Measurements from ENCODE around the gene BABAM2. TPM values are rescaled to one million over a fixed set of nuclear protein-coding genes. Genes with fewer than 3 reads are reported as not detected.

BABAM2 gene
- total and polyA plus RNA-seq, 4 donors: 9.9 to 17.0 (median 13.9) TPM

DNA sequence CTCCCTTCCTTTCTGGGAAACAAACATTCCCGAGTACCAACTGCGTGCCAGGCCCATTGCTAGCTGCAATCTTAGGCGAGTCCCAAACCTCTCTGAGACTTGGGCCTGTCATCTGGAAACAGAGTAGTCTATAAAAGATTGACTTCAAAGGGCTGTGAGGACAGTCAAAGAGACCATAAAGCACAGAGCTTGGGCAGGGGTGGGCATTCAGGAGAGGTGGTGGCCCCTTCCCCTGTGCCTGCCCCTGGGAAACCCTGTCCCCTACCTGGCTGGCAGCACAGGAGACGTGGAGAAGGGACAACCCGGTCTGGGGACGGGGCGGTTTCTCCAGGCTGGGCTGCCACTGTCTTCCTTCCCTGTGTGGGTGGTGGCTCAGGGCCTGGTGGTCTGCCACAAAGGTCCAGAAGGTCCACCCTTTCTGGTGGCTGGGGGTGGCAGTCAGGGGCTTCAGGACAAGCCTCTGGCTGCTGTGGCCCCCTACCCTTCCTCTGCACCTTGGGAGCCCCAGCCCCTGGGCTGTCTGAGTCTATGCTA, 468.2 kb downstream of the BABAM2 start:
- H3K4me1 ChIP-seq (ENCODE audit: control insufficient read depth in 4 of 4, insufficient read depth in 4 of 4, low read length in 3 of 4): peaks cover 13 to 18% (median 16%) of the 10 kb centered on the region in 4 donors
- TF ChIP-seq SP1 (IDR thresholded peaks at IDR 0.05): no peak
- H3K9ac ChIP-seq (ENCODE audit: low read depth in 1 of 2, low read length in 2 of 2): no peak overlapping the region
- no peaks in the 10 kb centered on the region for H3K9me3 ChIP-seq (ENCODE audit: control insufficient read depth in 4 of 4, low read length in 3 of 4)
- H3K4me3 ChIP-seq (ENCODE audit: low read depth in 1 of 3, low read length in 3 of 3): no peak overlapping the region
- 87% methylated on average over 7 of the region's 7 CpGs for WGBS
- DNase-seq (ENCODE audit: low spot score): no peak
- H3K27ac ChIP-seq (ENCODE audit: low read depth in 1 of 2, low read length in 2 of 2): no peak overlapping the region
- H3K36me3 ChIP-seq (ENCODE audit: control insufficient read depth in 4 of 4, insufficient read depth in 3 of 4, low read depth in 1 of 4, low read length in 3 of 4): no peaks in the 10 kb centered on the region
- no peaks in the 10 kb centered on the region for H3K27me3 ChIP-seq (ENCODE audit: control insufficient read depth in 4 of 4, insufficient read depth in 4 of 4, low read length in 3 of 4)

DNA sequence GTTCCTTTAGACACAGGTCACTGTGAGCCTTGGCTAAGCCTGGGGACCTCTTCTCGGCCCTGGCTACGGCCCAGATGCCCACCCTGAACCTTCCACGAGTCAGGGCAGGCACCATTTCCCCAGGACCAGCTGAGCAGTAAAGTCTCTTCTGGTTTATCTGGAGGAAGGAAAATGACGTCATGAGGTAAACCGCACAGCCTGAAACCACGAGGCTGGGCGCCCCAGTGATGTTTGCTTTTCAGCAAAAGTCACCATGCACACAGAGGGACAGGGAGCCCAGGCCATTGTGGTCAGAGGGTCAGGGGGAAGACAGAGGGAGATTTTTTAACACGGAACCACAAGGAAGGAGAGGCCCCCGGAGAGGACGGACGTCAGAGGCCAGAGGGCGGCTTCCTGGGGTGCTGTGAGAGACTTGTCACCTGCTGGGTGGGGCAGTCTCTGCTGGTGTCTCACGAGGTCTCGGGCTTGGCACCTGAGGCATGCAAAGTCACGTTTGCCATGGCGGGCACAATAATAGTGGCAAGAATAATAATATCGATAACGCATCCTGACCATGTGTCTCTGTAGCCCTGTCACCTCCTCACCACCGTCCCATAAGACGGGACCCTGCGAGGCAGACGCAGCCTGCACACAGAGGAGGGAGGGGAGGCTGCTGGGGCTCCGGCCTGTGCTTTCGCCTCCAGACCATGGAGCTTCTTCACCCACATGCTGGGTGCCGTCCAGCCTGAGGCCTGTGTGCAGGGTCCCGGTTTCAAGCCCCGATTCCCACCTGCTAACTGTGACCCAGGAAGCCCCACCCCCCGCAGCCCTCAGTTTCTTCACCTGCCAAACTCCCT, 468.9 kb downstream of the BABAM2 start:
- Histone ChIP-seq H3K4me1 (ENCODE audit: control insufficient read depth in 4 of 4, insufficient read depth in 4 of 4, low read length in 3 of 4) (peaks cover 13 to 18% (median 16%) of the 10 kb centered on the region in 4 donors), H3K4me3 (ENCODE audit: low read depth in 1 of 3, low read length in 3 of 3) (no peak overlapping the region), H3K27ac (ENCODE audit: low read depth in 1 of 2, low read length in 2 of 2) (peak overlapping the region in 1 of 2 donors; percentile 27)

DNA sequence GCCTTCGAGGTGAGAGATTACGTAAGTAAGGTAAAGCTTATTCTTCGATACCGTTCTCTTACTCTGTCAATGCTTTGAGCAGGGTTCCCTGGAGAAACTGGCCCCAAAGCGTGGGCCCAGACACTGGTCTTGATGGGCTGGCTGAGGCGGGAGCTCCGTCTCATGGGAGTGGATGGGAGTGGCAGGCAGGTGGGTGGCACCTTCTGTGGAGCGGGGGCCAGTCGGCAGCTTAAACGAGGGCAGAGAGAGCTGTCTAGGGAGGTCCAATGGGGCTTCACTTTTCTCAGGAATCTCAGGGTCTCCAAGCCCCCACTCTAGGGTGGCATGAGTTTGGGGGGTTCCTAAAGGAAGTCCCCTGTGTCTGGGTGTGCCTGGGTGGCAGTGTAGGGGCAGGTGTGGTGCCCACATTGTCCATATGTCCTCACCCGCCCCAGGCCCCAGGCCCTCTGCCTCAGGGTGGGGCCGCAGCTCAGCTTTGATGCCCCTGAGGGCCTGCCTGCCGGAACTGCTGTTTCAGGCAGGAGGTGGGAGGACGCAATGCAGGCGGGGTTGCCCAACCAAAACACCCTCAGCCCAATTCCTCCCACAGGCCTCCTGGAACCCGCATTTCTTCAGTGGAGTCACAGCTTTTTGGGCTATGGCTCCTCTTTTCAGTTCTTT, 469.7 kb downstream of the BABAM2 start:
- 91% methylated on average over 16 of the region's 16 CpGs for WGBS
- H3K27me3 ChIP-seq (ENCODE audit: control insufficient read depth in 4 of 4, insufficient read depth in 4 of 4, low read length in 3 of 4): no peaks in the 10 kb centered on the region
- H3K4me1 ChIP-seq (ENCODE audit: control insufficient read depth in 4 of 4, insufficient read depth in 4 of 4, low read length in 3 of 4): peaks cover 13 to 17% (median 16%) of the 10 kb centered on the region in 4 donors
- no peak for TF ChIP-seq FOXA1 (IDR thresholded peaks at IDR 0.05)
- TF ChIP-seq RAD21 (IDR thresholded peaks at IDR 0.05): no peak
- no peak for TF ChIP-seq RXRA (IDR thresholded peaks at IDR 0.05)
- TF ChIP-seq, protein P1, sequence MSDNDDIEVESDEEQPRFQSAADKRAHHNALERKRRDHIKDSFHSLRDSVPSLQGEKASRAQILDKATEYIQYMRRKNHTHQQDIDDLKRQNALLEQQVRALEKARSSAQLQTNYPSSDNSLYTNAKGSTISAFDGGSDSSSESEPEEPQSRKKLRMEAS (IDR thresholded peaks at IDR 0.05): no peak
- no peak for TF ChIP-seq NR2F2 (IDR thresholded peaks at IDR 0.05)
- no peak for TF ChIP-seq HNF4A (conservative IDR thresholded peaks at IDR 0.05)
- TF ChIP-seq JUND (IDR thresholded peaks at IDR 0.05): no peak
- TF ChIP-seq ZBTB33 (IDR thresholded peaks at IDR 0.05): no peak
- no peak for TF ChIP-seq REST (IDR thresholded peaks at IDR 0.05)
- TF ChIP-seq HNF4G (IDR thresholded peaks at IDR 0.05): no peak
- no peak for TF ChIP-seq GABPA (IDR thresholded peaks at IDR 0.05 in 1 of 2, conservative IDR thresholded peaks at IDR 0.05 in 1 of 2)
- TF ChIP-seq, protein P2, sequence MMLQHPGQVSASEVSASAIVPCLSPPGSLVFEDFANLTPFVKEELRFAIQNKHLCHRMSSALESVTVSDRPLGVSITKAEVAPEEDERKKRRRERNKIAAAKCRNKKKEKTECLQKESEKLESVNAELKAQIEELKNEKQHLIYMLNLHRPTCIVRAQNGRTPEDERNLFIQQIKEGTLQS (IDR thresholded peaks at IDR 0.05): no peak
- TF ChIP-seq YY1 (IDR thresholded peaks at IDR 0.05): no peak
- TF ChIP-seq SP1 (IDR thresholded peaks at IDR 0.05): no peak
- no peak for TF ChIP-seq FOXA2 (IDR thresholded peaks at IDR 0.05)
- no peak for TF ChIP-seq TAF1 (conservative IDR thresholded peaks at IDR 0.05)
- H3K4me3 ChIP-seq (ENCODE audit: low read depth in 1 of 3, low read length in 3 of 3): no peak overlapping the region
- H3K9me3 ChIP-seq (ENCODE audit: control insufficient read depth in 4 of 4, low read length in 3 of 4): no peaks in the 10 kb centered on the region
- no peaks in the 10 kb centered on the region for H3K36me3 ChIP-seq (ENCODE audit: control insufficient read depth in 4 of 4, insufficient read depth in 3 of 4, low read depth in 1 of 4, low read length in 3 of 4)
- peak overlapping the region in 1 of 2 donors; percentile 27 for H3K27ac ChIP-seq (ENCODE audit: low read depth in 1 of 2, low read length in 2 of 2)
- DNase-seq (ENCODE audit: low spot score): no peak
- H3K9ac ChIP-seq (ENCODE audit: low read depth in 1 of 2, low read length in 2 of 2): no peak overlapping the region

More for the DNA sequence above, 468.9 kb downstream of the BABAM2 start:
- no peak for DNase-seq (ENCODE audit: low spot score)
- no peak overlapping the region for H3K9ac ChIP-seq (ENCODE audit: low read depth in 1 of 2, low read length in 2 of 2)
- 76% methylated on average over 28 of the region's 28 CpGs for WGBS
- TF ChIP-seq JUND (IDR thresholded peaks at IDR 0.05) (no peak), SP1 (IDR thresholded peaks at IDR 0.05) (peak; percentile 10), RXRA (IDR thresholded peaks at IDR 0.05) (no peak), HNF4G (IDR thresholded peaks at IDR 0.05) (no peak)
- TF ChIP-seq, protein P3, sequence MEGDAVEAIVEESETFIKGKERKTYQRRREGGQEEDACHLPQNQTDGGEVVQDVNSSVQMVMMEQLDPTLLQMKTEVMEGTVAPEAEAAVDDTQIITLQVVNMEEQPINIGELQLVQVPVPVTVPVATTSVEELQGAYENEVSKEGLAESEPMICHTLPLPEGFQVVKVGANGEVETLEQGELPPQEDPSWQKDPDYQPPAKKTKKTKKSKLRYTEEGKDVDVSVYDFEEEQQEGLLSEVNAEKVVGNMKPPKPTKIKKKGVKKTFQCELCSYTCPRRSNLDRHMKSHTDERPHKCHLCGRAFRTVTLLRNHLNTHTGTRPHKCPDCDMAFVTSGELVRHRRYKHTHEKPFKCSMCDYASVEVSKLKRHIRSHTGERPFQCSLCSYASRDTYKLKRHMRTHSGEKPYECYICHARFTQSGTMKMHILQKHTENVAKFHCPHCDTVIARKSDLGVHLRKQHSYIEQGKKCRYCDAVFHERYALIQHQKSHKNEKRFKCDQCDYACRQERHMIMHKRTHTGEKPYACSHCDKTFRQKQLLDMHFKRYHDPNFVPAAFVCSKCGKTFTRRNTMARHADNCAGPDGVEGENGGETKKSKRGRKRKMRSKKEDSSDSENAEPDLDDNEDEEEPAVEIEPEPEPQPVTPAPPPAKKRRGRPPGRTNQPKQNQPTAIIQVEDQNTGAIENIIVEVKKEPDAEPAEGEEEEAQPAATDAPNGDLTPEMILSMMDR (IDR thresholded peaks at IDR 0.05; ENCODE audit: low read depth, low read length, missing input control): no peak
- no peaks in the 10 kb centered on the region for H3K9me3 ChIP-seq (ENCODE audit: control insufficient read depth in 4 of 4, low read length in 3 of 4)
- H3K27me3 ChIP-seq (ENCODE audit: control insufficient read depth in 4 of 4, insufficient read depth in 4 of 4, low read length in 3 of 4): no peaks in the 10 kb centered on the region
- no peaks in the 10 kb centered on the region for H3K36me3 ChIP-seq (ENCODE audit: control insufficient read depth in 4 of 4, insufficient read depth in 3 of 4, low read depth in 1 of 4, low read length in 3 of 4)

Measured in liver (tissue), 9 donors.